ENCODE measurements around the gene RPS15A.
"Not testable (repeated sequence)": the region's sequence is repeated elsewhere in the genome, so short reads cannot be mapped to it uniquely, and the experiment has no call there.

DNA sequence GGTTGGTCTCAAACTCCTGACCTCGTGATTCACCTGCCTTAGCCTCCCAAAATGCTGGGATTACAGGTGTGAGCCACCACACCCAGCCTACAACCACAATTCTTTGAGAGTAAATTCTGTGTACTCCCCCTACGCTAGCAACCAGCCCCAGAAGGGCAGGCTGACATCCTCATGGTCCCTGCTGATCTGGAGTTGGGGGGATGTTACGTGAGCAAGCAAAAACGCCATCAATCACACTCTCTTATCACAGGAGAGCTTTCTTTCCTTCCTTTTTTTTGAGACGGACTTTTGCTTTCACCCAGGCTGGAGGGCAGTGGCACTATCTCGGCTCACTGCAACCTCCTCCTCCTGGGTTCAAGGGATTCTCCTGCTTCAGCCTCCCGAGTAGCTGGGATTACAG lies 18.0 kb downstream of the RPS15A start:
- TF ChIP-seq, protein P1, sequence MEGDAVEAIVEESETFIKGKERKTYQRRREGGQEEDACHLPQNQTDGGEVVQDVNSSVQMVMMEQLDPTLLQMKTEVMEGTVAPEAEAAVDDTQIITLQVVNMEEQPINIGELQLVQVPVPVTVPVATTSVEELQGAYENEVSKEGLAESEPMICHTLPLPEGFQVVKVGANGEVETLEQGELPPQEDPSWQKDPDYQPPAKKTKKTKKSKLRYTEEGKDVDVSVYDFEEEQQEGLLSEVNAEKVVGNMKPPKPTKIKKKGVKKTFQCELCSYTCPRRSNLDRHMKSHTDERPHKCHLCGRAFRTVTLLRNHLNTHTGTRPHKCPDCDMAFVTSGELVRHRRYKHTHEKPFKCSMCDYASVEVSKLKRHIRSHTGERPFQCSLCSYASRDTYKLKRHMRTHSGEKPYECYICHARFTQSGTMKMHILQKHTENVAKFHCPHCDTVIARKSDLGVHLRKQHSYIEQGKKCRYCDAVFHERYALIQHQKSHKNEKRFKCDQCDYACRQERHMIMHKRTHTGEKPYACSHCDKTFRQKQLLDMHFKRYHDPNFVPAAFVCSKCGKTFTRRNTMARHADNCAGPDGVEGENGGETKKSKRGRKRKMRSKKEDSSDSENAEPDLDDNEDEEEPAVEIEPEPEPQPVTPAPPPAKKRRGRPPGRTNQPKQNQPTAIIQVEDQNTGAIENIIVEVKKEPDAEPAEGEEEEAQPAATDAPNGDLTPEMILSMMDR (IDR thresholded peaks at IDR 0.05), result not testable (repeated sequence)
- TF ChIP-seq POLR2A (IDR thresholded peaks at IDR 0.05), result not testable (repeated sequence)
